Inflammatory macrophage (primary cell): ENCODE results near the gene ATG14.
A peak's percentile ranks its signal among the peaks of the same experiment; 100 is the strongest.
"Not testable (repeated sequence)": the region's sequence is repeated elsewhere in the genome, so short reads cannot be mapped to it uniquely, and the experiment has no call there.

Experiments used
- DNase-seq, 2 donors: peaks; one replicate each; pipeline ENCODE4 v3.0.0-alpha.2; 2020 to 2022

Gene ATG14

DNA sequence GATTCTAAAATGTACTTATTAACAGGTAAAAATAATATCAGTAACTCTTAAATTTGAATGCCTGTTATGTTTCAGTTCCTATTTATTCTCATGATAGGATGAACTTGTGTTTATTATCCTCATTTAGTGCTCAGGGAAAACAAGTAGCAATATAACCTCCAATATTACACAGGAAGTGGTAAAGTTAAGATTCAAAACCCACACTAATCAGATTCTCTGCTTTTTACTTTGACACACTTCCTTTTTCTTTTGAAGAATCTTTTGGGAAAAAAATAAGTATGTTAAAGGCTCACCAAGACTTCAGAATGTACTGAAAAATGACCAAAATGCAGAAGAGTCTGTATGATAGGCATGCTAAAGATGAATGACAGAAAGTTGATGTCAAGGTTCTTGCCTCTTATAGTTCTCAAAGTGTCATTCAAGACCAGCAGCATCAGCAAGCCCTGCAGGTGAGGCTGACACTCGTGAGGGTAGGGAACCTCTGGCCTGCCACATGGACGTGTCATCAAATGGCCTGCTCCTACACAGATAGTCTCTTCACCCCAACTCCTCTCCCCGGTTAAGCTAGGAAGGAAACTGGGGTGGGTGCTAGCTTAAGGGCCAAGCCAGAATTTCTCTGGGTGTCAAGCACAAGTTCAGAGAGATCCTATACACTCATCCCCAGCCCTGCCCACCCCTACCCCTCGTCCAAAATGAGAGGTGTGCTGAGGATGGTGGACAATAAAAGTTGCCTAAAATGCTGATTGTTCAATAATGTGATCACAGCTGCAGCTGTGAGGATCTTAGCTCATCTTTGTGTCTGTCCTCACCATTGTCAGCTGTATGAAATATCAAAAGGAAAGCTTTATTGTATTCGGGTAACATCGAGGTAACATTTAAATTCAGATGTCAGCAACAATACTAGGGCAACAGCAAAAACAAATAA is 22.5 kb upstream of the ATG14 start:
- no peak for DNase-seq

DNA sequence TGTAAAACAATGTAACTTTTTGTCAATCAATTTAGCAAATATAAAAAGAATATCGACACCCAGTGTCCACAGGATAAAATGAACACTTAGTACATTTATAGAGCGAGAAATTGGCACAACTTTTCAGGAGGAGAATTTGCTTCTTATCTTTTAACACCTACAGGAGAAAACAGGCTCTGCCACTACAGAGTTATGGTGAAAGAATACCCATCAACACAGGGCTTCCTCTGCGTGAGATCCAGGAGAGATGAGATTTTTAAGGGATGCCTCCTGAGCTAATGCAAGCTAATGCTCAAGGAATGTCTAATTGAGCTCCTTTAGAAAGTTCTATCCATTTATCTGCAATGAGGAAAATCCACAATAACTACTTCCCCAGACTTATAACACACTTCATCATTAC is 21.0 kb upstream of the ATG14 start:
- DNase-seq: no peak

DNA sequence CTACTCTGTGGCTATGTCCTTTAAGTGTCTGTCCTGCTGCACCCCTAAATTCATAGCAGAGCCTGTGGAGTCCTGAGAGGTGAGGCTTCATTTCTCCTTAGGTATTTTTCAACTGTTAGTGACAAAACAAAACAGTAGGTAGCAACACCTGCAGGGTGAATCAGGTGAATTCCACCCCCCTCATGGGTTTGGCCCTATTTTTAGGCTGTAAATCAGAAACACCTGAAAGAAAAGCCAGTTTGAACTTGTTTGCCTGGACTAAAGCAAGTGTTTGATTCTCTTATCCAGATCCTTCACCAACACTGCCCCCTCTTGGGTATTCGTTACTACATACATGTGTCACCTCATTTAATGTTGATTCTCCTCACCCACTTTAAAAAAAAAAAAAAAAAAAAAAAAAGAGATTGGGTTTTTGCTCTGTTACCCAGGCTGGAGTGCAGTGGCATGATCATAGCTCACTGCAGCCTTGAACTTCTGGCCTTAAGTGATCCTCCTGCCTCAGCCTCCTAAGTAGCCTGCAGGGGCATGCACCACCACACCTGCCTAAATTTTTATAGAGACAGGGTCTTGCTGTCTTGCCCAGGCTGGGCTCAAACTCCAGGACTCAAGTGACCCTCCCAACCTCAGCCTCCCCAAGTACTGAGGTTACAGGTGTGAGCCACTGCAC is 18.5 kb upstream of the ATG14 start:
- DNase-seq: peak; percentile 37 to 45

DNA sequence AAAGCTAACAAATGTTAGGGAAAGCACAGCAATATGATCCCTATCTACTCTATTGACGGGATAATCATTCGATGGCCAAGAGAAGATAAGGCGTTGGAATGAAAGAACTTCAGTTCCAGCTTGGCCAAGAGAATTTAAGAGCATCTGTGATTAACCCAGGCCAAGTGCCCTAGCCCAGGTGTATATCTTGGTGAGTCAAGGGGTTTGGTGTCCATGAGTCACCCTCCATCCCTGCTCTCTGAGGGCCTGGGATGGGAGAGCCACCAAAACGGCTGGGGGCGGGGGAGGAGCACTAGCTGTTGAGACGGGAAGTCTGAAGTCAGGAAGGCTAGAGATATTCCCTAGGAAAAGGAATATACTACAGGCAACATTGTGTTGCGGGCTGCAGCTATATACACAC is 15.8 kb upstream of the ATG14 start:
- DNase-seq: no peak

DNA sequence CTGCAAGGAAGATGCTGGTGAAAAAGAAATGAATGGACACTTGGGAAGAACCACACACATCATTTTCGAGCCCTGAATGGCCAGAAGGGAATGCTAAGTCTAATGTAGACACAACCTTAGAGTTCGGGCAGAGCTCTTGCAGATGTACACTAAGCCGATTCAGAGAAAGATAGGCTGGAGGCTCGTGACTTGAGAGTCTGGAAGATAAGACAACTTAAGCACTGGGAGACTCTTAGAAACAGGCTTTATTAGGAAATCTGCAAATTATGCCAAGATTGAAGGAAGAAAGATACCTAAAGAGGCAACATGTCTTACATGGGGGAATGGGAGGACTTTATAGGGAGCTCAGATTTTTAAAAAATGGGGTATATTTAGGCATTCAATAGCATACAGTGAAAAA is 15.3 kb upstream of the ATG14 start:
- no peak for DNase-seq

DNA sequence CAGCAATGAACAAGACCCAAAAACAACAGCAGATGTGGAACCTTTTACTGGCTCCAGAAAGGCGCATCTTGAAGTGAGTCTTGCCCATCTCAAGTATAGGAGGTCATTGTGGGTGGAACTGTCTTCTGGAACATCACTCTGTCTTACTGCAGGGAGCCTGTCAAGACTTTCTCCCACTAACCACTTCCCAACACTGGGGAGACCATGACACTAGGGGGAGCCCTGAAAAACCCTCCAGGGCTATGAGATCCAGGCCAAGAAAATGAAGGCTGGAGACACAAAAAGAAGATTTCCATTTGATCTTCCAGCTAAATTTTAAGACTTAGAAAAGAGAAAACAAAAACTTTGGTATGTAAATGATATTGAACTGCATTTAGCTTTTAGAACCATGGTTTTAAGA is 13.5 kb upstream of the ATG14 start:
- DNase-seq: no peak

DNA sequence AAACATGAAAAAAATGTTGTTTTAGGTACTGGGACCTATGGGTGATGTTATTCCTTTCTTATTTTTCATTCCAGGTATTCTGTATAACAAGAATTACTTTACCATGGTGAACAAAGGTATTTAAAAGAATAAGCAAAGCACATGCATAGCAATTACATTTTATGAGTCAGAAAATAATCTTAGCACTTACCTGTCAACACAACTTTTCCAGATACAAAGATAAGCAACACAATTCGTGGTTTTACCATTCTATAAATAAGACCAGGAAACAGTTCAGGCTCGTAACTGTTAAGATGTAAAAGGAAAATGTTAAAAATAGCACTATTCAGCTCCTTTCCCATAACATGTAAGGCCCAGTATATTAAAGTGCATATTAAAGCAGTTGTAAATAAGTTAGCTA is 12.3 kb upstream of the ATG14 start:
- no peak for DNase-seq

DNA sequence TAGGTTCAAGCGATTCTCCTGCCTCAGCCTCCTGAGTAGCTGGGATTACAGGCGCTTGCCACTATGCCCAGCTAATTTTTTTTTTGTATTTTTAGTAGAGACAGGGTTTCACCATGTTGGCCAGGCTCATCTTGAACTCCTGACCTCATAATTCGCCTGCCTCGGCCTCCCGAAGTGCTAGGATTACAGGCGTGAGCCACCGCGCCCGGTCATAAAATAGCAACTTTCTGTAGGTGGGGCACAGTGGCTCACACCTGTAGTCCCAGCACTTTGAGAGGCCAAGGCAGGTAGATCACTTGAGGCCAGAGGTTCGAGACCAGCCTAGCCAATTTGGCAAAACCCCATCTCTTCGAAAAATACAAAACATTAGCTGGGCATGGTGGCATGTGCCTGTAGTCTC is 10.7 kb upstream of the ATG14 start:
- DNase-seq: not testable (repeated sequence)

DNA sequence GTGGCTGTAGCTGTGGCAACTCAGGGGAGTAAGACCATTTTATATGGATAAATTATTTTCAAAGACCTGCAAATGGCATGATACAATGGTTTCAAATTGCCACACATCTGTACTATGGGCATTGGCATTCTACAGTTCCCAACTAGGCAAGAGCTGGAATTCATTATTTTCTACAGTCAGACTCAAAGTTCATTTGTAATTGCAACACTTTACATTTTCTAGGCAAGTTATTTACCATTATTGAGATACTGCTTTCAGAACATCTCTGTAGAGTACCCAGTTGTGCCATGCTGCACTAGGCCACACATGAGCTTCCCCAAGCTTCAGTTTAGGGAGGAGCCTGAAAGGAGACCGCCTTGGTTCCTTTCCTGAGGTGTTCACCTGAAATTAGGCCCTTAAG is 8.0 kb upstream of the ATG14 start:
- DNase-seq: no peak

DNA sequence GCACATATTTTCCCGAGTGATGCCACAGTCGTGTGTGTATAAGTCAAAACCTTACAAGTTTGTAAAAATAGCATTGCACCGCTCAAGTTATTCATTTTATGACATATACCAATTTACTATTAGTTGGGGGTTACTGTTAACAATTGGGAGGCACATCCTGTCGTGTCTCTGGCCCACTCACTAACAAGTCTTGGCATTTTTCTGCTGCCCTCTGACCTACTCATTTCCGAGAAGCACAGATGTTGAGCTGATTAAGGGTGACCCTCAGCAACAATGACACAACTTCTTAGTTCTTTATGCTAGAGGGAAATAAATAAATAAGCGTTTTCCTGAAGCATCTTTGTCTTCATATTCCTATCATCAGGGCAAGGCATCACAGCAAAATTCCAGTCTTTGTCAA is 6.8 kb upstream of the ATG14 start:
- DNase-seq: no peak

DNA sequence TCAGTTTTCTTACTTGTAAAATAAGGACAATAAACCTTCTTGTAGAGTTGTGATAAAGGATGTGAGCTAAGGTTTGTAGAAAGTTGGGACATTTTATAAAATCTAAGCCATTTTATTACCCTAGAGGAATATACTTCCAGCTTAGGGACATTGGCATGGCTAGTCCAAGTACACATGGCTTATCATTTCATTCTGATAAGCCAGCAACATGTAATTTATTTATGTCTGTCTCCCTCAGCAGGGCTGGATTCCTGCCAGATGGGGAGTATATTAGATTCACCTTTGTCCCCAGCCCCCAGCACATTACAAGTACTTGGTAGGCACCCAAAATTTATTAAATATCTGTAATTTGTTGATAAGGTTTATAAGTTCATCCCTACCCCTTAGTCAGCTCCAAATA is 6.3 kb upstream of the ATG14 start:
- DNase-seq: no peak

DNA sequence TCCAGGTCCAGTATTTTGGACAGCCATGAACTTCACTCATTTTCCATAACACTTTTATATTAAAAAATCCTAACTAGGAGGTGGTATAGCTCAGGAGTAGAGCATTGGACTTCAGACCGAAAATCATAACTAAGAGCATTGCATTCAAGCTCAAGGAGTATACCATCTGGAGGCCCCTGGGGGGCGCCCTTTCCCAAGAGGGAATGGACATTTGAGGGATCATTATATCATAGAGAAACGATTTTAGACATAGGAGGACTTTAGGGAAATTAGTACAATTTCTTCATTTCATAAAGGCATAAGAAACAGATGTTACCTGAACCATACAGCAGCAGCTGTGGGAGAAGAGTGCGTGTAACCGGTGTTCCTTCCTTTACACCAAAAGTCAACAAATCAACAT is 5.2 kb upstream of the ATG14 start:
- DNase-seq: peak in 1 of 2 donors; percentile 36

DNA sequence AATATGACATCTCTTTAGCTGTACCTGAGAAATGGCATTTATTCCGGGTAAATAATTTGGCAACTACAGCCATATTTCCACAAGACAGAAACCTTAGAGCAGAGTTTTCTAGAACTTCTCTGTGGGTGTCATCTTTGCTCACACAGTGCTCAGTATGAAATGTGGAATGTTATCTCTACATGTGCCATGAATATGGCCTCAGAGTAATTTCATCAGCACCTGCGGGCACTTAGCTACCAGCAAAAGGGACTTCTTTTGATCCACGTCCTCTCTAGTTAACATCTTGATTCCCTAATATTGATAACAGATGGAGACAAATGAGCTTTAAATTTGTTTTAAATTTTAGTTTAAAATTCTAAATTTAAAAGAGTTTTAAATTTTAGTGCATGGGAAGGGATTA is 2.9 kb upstream of the ATG14 start:
- DNase-seq: no peak

DNA sequence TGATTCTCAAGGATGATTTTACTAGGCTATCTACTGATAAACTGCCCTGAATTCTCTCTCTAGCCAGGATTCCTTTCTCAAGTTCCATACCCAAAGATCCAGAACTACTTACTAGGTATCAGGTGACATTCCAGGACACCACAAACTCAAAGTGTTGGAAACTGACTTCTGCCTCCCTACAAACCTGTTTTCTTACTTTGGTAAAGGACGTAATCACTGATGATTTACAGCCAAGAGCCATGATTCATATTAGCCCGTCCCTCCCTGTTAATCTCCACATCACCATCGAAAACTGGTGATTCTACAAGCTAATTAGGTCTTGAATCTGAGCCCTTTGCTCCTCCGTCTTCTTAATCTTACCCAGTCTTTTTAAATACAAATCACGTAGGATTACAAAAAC is 1.0 kb upstream of the ATG14 start:
- DNase-seq: no peak

DNA sequence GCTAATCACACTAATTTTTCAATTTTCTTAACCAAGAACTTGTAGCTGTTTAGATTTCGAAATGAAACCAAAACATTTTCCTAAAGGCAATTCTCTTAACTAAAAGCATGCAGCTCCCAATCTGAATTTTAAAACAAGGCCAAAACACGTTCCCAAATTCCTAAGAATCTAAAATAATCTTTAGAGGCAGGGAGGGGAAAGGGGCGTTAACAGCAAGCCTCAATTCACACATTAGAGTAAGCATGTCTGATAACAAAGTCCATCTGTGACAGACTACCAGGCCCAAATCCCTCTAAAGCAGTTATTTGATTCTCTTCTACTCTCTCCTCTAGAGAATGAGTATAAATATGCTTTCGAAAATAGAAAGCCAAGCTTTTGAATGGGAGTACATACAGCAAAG is 754 bp downstream of the ATG14 start:
- no peak for DNase-seq

DNA sequence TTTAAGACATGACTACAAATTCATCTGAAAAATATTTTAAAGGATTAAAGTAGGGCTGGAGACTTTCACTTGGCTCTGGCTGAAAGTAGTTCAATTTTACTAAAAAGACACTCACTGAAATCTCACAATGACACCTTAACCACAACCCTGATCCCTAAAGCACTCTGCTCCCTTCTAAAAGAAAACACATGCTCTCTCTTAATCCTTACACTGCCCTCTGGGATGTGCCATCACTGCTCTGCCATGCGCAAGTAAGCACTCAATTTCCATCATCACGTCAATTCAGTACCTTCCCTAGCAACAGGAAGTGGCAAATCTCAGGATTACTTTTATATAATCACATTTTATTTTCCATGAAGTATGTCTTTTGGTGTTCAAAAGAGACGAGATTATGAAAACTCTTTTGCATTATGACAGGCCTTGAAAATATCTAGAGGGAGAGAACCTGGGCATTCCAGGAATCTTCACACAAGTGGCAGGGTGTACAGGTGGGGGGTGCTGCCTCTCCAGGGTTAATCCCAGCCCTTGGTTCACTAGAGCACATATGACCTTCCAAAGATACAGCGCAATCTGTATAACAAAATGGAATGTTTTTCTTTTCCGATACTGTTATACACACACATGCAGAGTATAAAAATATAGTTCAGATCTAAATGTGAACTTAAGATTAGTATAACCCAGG is 7.3 kb downstream of the ATG14 start:
- no peak for DNase-seq

DNA sequence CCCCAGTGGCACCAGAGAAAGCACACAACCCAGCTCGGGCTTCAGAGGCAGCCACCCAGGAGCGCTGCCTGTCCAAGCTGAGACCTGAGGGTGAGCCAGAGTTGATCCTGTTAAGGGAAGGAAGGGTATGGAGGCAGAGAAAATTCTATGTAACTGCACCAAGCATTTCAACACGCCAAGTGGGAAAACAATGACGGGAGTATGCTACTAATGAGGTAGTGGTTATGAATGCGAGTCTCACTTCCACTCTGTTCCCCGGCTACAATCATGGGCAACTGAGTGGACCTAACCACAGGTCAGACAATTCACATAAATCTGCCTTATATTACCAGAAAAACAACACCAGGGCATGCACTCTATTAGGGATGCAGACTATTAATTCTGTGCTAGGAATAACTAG is 9.9 kb downstream of the ATG14 start:
- DNase-seq: peak; percentile 10 to 37

DNA sequence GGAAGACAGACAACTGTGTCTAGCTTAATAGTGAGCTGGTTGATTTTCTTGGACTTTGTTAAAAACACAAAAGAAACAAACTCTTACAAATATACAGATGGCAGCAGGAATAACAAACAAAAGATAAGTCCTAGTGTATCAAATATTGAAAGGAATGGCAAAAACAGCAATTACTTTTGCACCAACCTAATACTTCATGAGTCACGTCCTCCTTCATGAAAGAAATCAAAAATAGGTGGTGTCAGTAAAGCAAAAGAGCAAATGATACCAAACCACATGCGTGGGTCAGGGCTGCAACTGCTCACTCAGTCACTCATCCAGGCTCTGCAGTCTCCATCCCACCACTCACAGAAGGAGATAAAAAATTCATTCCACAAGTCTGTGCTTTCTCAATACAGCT is 11.8 kb downstream of the ATG14 start:
- no peak for DNase-seq

DNA sequence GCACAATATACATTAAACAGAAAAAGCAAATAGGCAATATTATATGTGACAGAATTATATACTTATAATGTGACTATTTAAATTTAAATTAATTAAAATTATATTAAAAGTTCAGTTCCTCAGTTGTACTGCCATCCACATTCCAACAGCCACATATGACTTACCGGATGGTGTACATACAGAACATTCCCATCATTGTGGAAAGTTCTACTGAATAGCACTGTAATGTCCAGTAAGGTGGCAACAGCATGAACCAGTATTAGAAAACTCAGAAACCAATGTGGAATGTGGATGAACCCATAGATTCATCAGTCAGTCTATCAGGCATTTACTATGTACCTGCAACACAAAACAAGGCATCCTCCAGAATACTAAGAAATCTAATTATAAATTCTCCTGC is 12.4 kb downstream of the ATG14 start:
- no peak for DNase-seq

DNA sequence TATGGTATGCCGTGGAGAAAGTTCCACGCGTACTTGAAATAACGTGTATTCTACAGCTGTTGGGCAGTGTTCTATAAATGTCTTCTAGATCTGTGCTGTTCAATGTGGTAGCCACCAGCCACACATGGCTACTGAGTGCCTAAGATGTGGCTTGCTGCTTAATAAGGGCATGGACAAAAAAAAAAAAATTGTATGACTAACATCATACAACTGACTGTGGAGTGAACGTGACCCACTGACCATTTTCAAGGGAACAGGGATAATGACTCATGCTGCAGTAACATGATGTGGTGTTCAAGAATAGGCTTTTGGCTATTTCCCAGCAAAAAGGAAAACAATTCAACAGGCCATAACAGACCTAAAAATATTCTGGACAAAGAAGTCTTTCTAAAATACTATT is 13.0 kb downstream of the ATG14 start:
- peak; percentile 32 to 48 for DNase-seq

DNA sequence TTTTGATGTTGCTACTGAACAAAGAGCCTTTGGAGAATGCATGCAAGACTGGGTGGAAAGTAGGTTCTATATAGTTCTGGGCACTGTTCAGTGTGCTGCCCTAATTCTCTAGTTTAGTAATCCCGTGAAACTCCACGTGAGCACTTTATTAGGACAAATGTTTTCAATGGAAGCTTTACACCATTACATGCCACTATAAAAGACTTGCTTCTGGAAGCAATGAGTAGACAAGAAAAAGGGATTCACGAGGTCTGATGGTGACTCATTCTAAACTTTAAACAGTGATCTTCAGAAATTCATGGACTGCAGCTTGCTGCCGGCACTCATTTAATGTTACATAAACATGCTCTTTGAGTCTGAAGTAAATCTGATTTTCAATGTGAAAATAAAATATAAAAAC is 22.3 kb downstream of the ATG14 start:
- no peak for DNase-seq

DNA sequence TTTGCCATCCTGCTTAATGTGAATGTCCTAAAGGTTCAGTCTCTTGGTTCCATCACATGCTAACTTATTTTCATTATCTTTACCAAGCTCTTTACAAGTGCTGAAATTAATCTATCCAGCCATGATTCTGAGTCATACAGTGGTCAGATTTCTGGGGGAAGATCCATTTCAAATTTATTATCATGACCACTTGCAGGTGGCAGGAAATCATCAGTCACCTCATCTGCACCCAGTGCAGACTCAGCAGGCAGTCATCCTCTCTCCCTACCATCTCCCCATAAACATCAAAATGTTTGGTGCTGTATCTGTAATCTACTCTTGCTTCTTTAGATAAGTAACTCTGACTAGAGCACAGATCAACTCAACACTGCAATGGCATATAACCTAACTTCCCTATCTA is 23.5 kb downstream of the ATG14 start:
- DNase-seq: no peak

DNA sequence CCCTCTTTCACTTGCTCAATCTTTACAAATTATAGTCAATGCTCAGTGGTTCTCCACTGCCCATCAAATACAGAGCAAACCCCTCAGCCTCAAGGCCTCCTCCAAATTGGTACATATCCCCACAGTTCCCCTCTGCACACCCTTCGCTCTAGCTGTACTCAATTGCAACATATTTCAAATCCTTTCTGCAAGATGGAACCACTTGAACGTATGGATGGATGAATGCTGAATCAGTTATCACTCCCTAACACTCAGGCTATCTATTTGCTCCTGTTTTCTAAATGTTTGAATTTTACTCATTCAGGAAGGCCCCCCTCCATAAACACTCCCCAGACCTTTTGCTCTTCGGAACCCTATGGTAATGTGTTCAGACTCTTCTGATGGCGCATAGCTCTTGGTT is 24.5 kb downstream of the ATG14 start:
- DNase-seq: no peak
